Mucosa of descending colon (tissue), 3 donors: Measurements from ENCODE around the gene COL6A2. TPM values are rescaled to one million over a fixed set of nuclear protein-coding genes. Genes with fewer than 3 reads are reported as not detected.

Source experiments
- ATAC-seq: fragments of 200-7000 bp; cut with Tn5 transposase; one replicate; pipeline ENCODE4 v1.9.1; 2020; ENCODE audit warnings: mild to moderate bottlenecking, moderate library complexity
- DNase-seq, 3 donors: peaks; one replicate each; pipeline ENCODE4 v3.0.0-alpha.2; 2020
- H3K36me3 ChIP-seq: fragments of 200-600 bp; one replicate; pipeline ENCODE4 v1.8.0; 2021; ENCODE audit warnings: low read depth, mild to moderate bottlenecking
- H3K4me1 ChIP-seq: fragments of 200-600 bp; one replicate; pipeline ENCODE4 v1.8.0; 2021; ENCODE audit warnings: low read depth, mild to moderate bottlenecking
- H3K4me3 ChIP-seq: fragments of 200-600 bp; one replicate; pipeline ENCODE4 v1.8.0; 2021; ENCODE audit warnings: mild to moderate bottlenecking
- H3K9me3 ChIP-seq: fragments of 200-600 bp; one replicate; pipeline ENCODE4 v1.8.0; 2021; ENCODE audit warnings: mild to moderate bottlenecking
- intact Hi-C, 2 donors: fragments of 100-400 bp; cut with DNase I in 1 of 2; cut with micrococcal nuclease in 1 of 2; formaldehyde crosslinking; loops; one replicate each; pipeline versions ENCODE4 v1.11.0 to v1.11.1; 2022; cut with DNase I, micrococcal nuclease
- total RNA-seq, 3 donors: library from RNA; stranded (reverse); fragmentation: NEBNext Ultra II Directional in 2 of 3; extraction: Animal tissue kit (Norgen Biotek cat#: 25700) in 2 of 3; gene quantifications; one replicate each; pipeline versions ENCODE4 v1.2.1 to v1.2.4, GENCODE V29; 2021 to 2023
- TF ChIP-seq, protein P1 (sequence below): fragments of 200-600 bp; IDR thresholded peaks from one replicate; pipeline ENCODE4 v1.8.0; 2022; ENCODE audit warnings: antibody characterized with exemption, mild to moderate bottlenecking
- donor health status: DM: no; HTN: no; CAD: no; lungs with moderate emphysema.
- donor health status: DM: no; HTN: no; CAD: no.
- donor health status: DM: no; HTN: yes; CAD: no.

COL6A2 gene
- total RNA-seq, 3 donors from 2014 or later: 65.1 to 858 (median 191) TPM

DNA sequence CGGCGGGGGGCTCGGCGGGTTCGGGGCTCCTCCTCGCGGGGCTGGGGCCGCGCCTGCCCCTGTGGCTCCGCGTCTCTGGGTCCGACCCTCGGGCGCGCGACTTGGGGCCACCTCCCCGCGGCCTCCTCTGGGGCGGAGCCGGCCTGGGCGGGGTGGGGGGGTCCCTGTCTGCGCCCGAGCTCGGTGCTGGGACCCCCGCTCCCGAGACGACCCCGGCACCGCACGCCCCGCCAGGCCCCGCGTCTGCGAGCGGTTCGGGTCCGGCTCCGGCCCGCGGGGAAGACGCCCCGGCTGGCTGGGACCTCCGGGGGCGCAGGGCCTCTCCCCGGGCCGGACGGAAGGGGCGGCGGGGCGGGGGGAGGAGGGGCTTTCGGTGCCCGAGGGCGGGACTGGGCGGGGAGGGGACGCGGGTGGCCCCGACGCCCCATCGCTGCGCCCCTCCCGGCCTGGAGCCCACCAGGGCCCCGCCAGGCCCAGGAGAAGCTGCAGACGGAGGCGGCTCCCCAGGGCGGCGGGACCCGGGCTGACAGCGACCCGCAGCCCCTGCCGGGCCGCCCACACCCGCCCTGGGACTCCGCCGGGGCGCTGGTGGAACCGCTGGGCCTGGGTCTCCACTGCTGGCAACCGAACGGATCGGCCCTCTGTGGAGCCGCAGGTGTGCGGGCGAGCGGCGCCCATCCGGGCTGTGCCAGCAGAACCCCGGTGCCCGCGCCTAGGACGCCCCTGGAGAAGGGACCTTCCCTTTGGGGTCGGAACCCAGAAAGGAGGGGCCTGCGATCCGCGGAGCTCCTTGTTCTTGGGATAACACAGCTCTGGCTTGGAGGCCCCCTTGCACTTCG is 610 bp downstream of the COL6A2 start:
- ATAC-seq: peak; percentile 15
- TF ChIP-seq, protein P1, sequence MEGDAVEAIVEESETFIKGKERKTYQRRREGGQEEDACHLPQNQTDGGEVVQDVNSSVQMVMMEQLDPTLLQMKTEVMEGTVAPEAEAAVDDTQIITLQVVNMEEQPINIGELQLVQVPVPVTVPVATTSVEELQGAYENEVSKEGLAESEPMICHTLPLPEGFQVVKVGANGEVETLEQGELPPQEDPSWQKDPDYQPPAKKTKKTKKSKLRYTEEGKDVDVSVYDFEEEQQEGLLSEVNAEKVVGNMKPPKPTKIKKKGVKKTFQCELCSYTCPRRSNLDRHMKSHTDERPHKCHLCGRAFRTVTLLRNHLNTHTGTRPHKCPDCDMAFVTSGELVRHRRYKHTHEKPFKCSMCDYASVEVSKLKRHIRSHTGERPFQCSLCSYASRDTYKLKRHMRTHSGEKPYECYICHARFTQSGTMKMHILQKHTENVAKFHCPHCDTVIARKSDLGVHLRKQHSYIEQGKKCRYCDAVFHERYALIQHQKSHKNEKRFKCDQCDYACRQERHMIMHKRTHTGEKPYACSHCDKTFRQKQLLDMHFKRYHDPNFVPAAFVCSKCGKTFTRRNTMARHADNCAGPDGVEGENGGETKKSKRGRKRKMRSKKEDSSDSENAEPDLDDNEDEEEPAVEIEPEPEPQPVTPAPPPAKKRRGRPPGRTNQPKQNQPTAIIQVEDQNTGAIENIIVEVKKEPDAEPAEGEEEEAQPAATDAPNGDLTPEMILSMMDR: no peak
- Histone ChIP-seq H3K4me3 (peak overlapping the region; percentile 40), H3K36me3 (no peaks in the 10 kb centered on the region), H3K9me3 (no peaks in the 10 kb centered on the region), H3K4me1 (no peaks in the 10 kb centered on the region)
- DNase-seq: peak in 2 of 3 donors; percentile 35 to 44
- intact Hi-C loops: loop anchor here in 1 of 2 donors (2.0 kb wide), 1 partner anchor 116 kb away; no protein-coding TSS in a partner anchor

DNA sequence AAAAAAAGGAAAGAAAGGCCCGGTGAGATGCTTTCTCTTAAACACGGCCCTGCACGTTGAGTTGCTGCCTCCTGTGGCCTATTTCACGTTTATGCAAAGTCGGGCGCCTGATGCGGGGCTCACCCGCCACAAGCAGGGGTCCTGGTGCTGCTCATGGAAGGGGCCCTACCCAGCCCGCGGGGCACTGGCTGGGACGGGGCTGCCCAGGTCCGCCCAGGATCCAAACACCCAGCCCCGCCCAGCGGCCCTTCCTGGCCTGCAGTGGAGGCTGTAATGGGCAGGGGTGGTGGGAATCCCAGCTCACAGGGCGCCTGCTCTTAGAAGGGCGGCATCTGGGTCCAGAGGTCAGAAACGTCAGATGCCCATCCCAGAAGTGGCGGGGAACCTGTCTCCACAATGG is 1.6 kb downstream of the COL6A2 start:
- peak; percentile 49 to 60 (median 55) for DNase-seq
- Histone ChIP-seq H3K4me1 (no peaks in the 10 kb centered on the region), H3K36me3 (no peaks in the 10 kb centered on the region), H3K9me3 (no peaks in the 10 kb centered on the region), H3K4me3 (no peak overlapping the region)
- TF ChIP-seq, protein P1: no peak
- peak; percentile 58 for ATAC-seq
- intact Hi-C loops: loop anchor here in 1 of 2 donors (2.0 kb wide), 1 partner anchor 117 kb away; no protein-coding TSS in a partner anchor

DNA sequence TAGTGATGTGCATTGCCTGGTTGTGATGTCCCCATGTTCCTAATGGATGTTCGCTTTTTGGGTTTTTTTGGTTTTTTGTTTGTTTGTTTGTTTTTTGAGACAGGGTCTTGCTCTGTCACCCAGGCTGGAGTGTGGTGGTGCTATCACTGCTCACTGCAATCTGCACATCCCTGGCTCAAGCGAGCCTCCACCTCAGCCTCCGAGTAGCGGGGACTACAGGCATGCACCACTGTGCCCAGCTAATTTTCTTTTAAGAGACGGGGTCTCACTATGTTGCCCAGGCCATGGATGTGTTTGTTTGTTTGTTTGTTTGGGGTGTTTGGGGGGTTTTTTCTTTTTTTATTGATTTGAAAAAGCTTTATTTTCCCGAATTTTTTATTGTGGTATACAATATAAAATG is 2.1 kb downstream of the COL6A2 start:
- TF ChIP-seq, protein P1: no peak
- intact Hi-C loops: no loop called here
- Histone ChIP-seq H3K36me3 (no peaks in the 10 kb centered on the region), H3K4me1 (no peaks in the 10 kb centered on the region), H3K9me3 (no peaks in the 10 kb centered on the region), H3K4me3 (no peak overlapping the region)
- DNase-seq (peak in 1 of 3 donors; percentile 21), ATAC-seq (no peak)

DNA sequence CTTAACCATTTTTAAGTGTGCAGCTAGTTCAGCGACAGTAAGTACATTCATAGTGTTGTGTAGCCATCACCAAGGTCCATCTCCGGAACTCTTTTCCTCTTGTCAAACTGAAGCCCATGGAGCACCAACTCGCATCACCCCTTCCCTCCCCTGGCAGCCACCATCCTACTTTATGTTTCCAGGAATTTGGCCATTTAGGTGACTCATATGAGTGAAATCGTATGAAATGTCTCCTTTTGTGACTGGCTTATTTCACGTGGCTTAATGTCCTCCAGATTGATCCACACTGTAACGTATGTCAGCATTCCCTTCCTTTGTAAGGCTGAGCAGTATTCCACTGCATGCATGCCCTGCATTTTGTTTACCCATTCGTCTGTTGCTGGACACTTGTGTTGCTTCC is 2.5 kb downstream of the COL6A2 start:
- Histone ChIP-seq H3K9me3 (no peaks in the 10 kb centered on the region), H3K4me3 (no peak overlapping the region), H3K4me1 (no peaks in the 10 kb centered on the region), H3K36me3 (no peaks in the 10 kb centered on the region)
- DNase-seq: no peak
- intact Hi-C loops: no loop called here
- TF ChIP-seq, protein P1: no peak
- ATAC-seq: no peak

DNA sequence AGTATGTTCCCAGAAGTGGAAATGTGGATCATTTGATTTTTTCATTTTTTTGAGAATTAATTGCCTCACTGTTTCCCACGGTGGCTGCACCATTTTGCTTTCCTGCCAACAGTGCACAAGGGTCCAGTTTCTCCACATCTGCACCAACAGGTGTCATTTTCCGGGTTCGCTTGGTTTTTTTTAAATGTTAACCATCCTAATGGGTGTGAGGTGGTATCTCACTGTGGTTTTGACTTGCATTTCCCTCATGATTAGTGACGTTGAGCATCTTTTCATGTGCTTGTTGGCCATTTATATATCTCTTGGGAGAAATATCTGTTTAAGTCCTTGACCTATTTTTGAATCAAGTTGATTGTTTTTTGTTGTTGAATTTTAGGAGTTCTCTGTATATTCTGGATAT is 3.0 kb downstream of the COL6A2 start:
- H3K36me3 ChIP-seq: no peaks in the 10 kb centered on the region
- no peak for DNase-seq
- TF ChIP-seq, protein P1: no peak
- no peaks in the 10 kb centered on the region for H3K4me1 ChIP-seq
- ATAC-seq: no peak
- intact Hi-C loops: no loop called here
- no peak overlapping the region for H3K4me3 ChIP-seq
- H3K9me3 ChIP-seq: no peaks in the 10 kb centered on the region
